Amniotic stem cell (primary cell): ENCODE measurements around the gene CEP128.
"Not testable (repeated sequence)": the region's sequence is repeated elsewhere in the genome, so short reads cannot be mapped to it uniquely, and the experiment has no call there.

Experiments used
- DNase-seq: peaks from one replicate; lab custom pipeline; 2025; lab: John Stamatoyannopoulos, UW

Gene CEP128

GRCh38 chr14:80953211-80953610, 11.7 kb upstream of the CEP128 start:
- DNase-seq = not testable (repeated sequence)

GRCh38 chr14:80951491-80951890, 10.0 kb upstream of the CEP128 start:
- no peak for DNase-seq

- no peak for DNase-seq
Observed at GRCh38 chr14:80948291-80948690, 6.8 kb upstream of the CEP128 start.

GRCh38 chr14:80946797-80947196, 5.3 kb upstream of the CEP128 start:
- no peak for DNase-seq

GRCh38 chr14:80946187-80946586, 4.6 kb upstream of the CEP128 start:
- DNase-seq = no peak

GRCh38 chr14:80944861-80945617, 3.5 kb upstream of the CEP128 start:
- no peak for DNase-seq

GRCh38 chr14:80942191-80942600, 658 bp upstream of the CEP128 start:
- no peak for DNase-seq

GRCh38 chr14:80940146-80940545, 1.4 kb downstream of the CEP128 start:
- no peak for DNase-seq

- no peak for DNase-seq
Observed at GRCh38 chr14:80933686-80934085, 7.9 kb downstream of the CEP128 start.

GRCh38 chr14:80933282-80933681, 8.3 kb downstream of the CEP128 start:
- no peak for DNase-seq

GRCh38 chr14:80930836-80931389, 10.6 kb downstream of the CEP128 start:
- DNase-seq = no peak

GRCh38 chr14:80930095-80930494, 11.4 kb downstream of the CEP128 start:
- no peak for DNase-seq

GRCh38 chr14:80927083-80927989, 14.2 kb downstream of the CEP128 start:
- DNase-seq = no peak

- DNase-seq = no peak
Observed at GRCh38 chr14:80926397-80927082, 15.0 kb downstream of the CEP128 start.

GRCh38 chr14:80924365-80925103, 17.0 kb downstream of the CEP128 start:
- no peak for DNase-seq

- DNase-seq = no peak
Observed at GRCh38 chr14:80923368-80923767, 18.2 kb downstream of the CEP128 start.

- no peak for DNase-seq
Observed at GRCh38 chr14:80919622-80920021, 21.9 kb downstream of the CEP128 start.

GRCh38 chr14:80912013-80912412, 29.5 kb downstream of the CEP128 start:
- DNase-seq = not testable (repeated sequence)

GRCh38 chr14:80906946-80907345, 34.6 kb downstream of the CEP128 start:
- no peak for DNase-seq

GRCh38 chr14:80906336-80906735, 35.2 kb downstream of the CEP128 start:
- DNase-seq = no peak

GRCh38 chr14:80902608-80903007, 38.9 kb downstream of the CEP128 start:
- DNase-seq = no peak
